HG02678 (cell line): ENCODE data around the gene TSTD2.
"Not testable (repeated sequence)": the region's sequence is repeated elsewhere in the genome, so short reads cannot be mapped to it uniquely, and the experiment has no call there.

Source experiments
- ATAC-seq: cut with Tn5 transposase; IDR thresholded peaks from one replicate; pipeline ENCODE4 v1.9.1; 2021; ENCODE audit warnings: mild to moderate bottlenecking, moderate library complexity; ENCODE audit not compliant: unreplicated experiment

The TSTD2 gene

DNA sequence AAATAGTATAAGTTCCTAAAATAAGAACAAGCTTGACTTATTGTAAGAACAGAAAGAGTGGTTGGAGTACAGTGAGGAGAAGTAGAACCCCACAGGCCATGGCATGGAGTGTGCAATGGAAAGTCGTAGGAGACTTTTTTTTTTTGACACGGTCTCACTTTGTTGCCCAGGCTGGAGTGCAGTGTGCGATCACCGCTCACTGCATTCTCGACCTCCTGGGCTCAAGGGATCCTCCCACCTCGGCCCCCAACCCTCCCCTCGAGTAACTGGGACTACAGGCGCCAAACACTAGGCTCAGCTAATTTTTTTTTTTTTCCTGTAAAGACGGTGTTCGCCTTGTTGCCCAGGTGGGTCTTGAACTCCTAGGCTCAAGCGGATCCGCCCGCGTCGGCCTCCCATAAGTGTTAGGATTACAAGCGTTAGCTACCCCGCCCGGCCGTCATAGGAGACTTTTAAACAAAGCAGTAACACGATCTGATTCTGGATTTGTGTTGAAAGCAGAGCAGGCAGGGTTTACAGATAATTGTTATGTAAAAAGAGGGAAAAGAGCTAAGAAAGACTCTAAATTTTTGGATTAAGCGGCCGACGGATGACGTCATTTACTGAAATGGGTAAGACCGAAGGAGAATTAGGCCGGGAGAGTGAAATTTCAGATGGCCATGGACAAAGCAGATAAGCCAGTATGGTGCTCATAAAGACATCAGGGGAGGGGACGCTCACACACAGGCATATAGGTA, 752 bp downstream of the TSTD2 start:
- ATAC-seq, result peak; percentile 4

GRCh38 chr9:97630591-97630990, 2.6 kb downstream of the TSTD2 start:
- ATAC-seq, result no peak

DNA sequence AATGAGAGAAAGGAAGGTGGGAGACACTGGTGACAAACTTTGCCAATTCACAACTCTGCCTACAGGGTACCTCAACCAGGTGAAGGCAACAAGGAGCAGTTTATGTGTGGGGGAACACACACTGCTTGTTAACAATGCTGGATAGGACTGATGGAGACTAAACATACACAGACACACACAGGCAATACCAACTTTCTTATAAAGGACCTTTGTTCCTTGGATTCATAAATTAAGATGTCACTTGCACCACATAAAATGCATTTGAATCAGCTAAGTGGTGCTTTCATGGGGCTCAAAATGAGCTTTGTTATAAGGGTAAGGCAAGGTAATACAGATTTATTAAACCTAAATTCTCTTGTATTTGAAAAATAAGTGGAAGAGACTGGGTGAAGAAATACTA, 4.0 kb downstream of the TSTD2 start:
- ATAC-seq, result no peak

- no peak for ATAC-seq
These were observed 4.5 kb downstream of the TSTD2 start for GRCh38 chr9:97628668-97629067.

GRCh38 chr9:97627624-97628023, 5.5 kb downstream of the TSTD2 start:
- ATAC-seq, result no peak

- no peak for ATAC-seq
These were observed 7.5 kb downstream of the TSTD2 start for GRCh38 chr9:97625620-97626019.

GRCh38 chr9:97623946-97624345, 9.2 kb downstream of the TSTD2 start:
- ATAC-seq, result no peak

GRCh38 chr9:97622483-97622882, 10.7 kb downstream of the TSTD2 start:
- not testable (repeated sequence) for ATAC-seq

DNA sequence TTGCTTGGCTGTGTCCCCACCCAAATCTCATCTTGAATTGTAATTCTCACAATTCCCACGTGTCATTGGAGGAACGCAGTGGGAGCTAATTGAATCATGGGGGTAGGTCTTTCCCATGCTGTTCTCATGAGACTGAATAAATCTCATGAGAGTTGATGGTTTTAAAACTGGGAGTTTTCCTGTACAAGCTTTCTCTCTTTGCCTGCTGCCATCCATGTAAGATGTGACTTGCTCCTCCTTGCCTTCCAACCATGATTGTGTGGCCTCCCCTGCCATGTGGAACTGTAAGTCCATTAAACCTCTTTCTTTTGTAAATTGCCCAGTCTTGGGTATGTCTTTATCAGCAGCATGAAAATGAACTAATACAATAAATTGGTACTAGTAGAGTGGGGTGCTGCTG, 13.1 kb downstream of the TSTD2 start:
- ATAC-seq, result not testable (repeated sequence)

- ATAC-seq, result no peak
These were observed 15.2 kb downstream of the TSTD2 start for GRCh38 chr9:97617939-97618416.

DNA sequence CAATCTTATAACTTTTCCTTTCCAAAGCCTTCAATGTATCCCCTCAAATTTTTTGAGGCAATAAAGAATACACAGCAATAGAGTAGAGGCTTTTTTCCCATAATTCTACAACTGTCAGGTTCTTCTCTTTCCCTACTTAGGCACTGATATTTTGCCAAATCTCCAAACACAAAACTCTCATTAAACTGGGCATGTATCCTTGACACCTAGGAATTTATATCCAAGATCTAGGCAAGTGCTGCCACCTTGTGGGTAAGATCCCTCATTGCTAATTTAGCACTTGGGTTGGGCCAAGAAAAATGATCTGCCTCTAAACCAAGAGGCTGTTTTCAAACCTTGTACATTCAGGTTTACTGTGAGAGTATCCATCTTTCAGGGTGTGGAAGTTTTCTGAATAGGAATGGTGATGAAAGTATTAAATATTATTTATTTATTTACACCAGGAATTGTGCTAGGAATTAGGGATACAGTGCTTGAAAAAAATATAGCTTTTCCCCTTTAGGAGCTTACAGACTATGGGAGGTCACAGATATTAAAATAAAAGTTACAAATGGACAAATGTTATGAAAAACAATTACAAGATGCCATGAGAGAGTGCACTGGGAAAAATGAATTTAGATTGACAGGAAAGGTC, 17.6 kb downstream of the TSTD2 start:
- no peak for ATAC-seq

- no peak for ATAC-seq
These were observed 28.1 kb downstream of the TSTD2 start for GRCh38 chr9:97604901-97605645.

- no peak for ATAC-seq
These were observed 30.7 kb downstream of the TSTD2 start for GRCh38 chr9:97602430-97602829.

- ATAC-seq, result no peak
These were observed 31.8 kb downstream of the TSTD2 start for GRCh38 chr9:97601228-97601898.

DNA sequence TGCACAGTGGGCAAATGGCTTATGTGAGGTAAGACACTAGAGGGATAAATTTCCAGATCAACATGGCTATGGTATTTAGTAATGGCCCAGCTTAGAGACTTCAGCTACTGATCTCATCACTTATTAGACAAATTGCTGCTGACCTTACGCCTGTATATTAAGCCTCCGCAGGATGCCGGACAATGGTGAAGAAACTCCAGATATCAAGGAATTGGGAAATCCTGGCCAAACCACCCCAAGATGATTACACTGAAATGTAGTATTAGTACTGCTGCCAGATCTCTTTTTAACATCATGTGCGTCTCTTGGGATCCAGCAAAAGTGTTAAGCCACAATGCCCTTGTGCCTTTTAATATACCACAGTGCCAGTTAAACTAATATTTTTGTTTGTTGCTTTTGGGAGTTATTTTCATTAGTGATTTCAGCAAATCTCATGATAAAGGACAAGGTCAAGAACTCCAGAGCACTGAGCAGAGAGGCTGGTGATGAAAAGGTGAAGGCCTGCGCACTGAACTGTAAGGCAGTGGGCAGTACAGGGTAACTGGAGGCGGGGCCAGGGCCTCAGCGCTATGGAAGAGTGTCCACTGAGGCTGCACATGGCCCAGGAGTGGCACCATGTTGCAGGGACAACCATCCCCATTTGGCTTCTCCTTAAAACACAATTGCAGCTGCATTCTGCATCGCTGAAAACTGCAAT, 32.5 kb downstream of the TSTD2 start:
- ATAC-seq, result no peak

GRCh38 chr9:97599314-97599846, 33.8 kb downstream of the TSTD2 start:
- no peak for ATAC-seq

GRCh38 chr9:97598461-97599288, 34.5 kb downstream of the TSTD2 start:
- peak; percentile 93 for ATAC-seq

- no peak for ATAC-seq
These were observed 36.3 kb downstream of the TSTD2 start for GRCh38 chr9:97596906-97597305.

GRCh38 chr9:97594381-97594921, 38.7 kb downstream of the TSTD2 start:
- no peak for ATAC-seq
